NOMO-1 treated with dmso at 0.1 percent for 144 hours (cell line): ENCODE data around the gene MEI1.
"Not testable (repeated sequence)": the region's sequence is repeated elsewhere in the genome, so short reads cannot be mapped to it uniquely, and the experiment has no call there.

Experiments used
- DNase-seq: peaks from one replicate; lab custom pipeline; 2025; ENCODE audit not compliant: unreplicated experiment; lab: John Stamatoyannopoulos, UW

MEI1 gene

DNA sequence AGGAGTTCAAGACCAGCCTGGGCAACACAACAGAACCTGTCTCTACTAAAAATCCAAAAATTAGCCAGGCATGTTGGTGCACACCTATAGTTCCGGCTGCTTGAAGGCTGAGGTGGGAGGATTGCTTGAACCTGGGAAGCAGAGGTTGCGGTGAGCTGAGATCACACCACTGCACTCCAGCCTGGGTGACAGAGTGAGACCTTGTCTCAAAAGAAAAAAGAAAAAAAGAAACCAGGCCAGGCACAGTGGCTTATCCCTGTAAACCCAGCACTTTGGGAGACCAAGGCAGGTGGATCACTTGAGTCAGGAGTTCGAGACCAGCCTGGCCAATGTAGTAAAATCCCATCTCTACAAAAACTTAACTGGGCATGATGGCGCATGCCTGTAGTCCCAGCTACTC is 33.9 kb downstream of the MEI1 start:
- not testable (repeated sequence) for DNase-seq

DNA sequence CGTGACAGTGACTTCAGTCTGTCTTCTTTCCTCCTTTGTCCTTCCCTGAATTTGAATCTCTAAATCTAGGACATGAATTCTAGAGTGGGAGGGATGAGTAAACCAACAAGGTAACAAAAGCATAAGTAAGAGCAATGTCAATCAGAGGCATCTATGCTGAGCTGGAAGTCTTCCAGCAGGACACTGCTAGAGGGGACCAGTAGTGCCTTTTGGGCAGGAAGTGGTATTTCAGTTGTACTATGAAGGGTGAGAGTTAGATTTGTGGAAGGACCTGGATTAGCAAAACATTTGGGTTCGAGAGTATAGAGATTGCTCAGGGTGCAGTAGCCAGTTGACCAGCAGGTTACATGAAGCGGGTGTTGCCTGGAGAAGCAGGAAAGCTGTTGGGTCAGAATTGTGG is 40.3 kb downstream of the MEI1 start:
- DNase-seq, result no peak

DNA sequence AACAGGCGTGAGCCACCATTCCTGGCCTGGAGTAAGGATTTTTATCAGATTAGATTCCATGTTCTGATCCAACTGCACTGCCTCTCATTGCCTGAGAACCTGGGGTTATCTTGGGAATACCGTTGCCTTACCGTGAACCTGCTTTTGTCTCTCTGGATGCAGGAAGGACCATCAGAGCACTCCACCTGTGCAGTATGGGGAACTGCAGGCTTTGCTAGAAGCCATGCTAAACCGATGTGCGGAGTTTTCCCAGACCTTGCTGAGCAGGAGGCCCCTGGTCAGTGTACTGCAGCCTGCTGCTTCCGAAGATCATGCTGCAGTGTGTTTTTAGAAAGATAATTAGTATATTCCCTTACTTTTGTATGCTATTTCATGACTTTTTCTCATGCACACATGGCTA is 43.6 kb downstream of the MEI1 start:
- DNase-seq, result no peak

DNA sequence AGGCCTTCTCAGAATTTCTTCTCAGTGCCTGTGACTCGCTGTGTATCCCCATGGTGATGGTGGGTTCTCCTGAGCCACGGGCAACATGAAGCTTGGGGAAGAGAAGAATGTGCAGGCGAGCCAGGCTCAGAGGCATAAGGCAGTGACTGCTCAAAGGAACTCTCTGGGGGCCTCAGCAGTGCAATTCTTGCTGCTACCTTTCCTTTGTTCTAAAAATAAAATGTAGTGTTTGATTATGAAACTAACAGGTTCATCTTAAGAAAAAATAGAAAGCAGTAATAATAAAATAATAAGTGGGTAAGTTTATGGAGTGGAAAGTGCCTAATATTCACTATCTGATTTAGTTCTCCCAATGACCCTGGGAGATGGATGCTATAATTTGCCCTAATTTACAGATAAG is 46.7 kb downstream of the MEI1 start:
- no peak for DNase-seq

DNA sequence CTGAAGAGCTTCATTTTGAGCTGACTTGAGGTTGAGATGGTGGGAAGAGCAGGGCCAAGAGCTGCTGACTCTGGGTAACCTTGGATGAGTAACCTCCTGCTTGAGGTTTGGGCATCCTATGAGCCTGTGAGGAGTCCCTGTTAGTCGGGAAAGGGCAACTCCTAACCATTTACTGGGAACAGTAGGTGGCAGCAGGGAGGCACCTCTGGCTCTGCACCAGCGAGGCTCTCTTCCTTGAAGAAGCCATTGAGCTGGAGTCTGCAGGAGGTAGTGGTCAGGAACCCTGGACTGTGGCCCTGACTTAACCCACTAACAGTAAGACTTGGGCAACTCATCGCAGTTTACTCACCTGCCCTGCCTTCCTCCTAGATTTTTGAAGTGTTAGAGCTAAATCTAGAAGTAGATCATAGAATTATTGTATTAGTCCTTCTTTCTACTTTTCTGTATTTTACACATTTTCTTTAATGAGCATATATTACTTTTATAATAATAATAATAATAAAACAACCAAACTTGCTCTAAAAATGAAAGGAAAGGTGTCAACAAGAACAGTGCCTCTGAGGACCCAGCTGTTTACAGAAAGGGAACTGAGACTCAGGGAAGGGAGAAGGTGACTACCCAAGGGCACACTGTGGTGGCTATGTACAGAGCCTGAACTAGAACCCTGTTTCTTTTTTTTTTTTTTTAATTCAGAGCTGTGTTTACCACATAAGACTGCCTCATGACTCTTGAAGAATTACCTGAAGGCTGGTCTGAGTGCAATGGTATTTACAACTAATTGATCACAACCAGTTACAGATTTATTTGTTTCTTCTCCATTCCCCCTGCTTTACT is 47.5 kb downstream of the MEI1 start:
- peak; percentile 30 for DNase-seq

DNA sequence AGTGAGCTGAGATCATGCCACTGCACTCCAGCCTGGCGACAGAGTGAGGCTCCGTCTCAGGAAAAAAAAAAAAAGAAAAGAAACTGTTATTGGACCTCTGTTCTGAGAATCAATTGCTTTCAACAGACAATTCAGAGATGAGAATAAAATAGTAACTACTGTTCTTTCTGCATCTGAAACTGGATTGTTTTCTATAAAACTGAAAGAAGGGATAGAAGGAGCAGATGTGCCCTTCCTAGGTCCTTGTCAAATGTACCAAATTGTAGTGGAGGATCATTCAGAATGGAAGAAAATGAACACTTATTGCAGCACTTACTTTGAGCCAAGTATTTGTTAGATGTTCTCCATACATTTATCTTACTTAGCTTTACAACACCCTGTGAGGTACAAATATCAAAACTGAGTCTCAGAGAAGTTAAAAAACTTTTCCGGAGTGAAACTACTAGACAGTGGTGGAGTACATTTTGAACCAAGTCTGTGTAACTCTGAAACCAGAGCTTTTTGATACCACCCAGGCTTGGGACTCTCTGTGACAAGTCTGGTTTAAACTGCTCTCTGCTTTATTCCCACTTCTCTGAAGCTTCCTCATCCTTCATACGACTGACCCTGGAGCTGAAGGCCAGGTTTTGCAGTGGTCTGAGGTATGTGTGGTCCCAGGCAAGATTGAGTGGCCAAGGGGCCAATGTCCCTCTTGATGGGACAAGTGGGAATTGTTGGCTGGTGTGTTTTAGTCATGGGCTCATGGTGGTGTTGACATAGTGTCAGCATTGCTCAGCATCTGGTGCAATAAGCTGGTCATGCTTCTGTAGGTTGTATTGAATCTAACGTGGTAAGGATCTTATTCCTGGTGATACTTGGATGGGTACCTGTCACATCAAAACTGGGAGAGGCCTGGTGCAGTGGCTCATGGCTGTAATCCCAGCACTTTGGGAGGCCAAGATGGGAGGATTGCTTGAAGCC is 53.0 kb downstream of the MEI1 start:
- DNase-seq, result no peak

DNA sequence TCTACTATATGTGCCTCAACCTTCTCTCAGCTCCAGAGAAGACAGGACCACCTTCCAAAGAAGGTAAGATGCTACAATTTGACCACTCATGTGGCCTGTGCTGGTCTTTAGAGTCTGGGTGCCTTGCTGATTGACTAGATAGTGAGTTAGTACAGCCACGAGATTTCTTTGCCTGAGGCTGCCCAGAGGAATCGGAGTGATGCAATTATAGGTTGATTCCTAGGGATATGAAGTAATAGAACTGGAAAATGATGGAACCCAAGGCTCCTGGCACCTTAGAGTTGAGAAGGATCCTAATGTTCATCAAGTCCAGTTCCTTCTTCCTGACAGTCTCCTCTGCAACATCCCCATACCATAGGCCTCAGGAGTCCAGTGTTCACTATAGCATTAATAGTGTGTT is 54.7 kb downstream of the MEI1 start:
- no peak for DNase-seq

DNA sequence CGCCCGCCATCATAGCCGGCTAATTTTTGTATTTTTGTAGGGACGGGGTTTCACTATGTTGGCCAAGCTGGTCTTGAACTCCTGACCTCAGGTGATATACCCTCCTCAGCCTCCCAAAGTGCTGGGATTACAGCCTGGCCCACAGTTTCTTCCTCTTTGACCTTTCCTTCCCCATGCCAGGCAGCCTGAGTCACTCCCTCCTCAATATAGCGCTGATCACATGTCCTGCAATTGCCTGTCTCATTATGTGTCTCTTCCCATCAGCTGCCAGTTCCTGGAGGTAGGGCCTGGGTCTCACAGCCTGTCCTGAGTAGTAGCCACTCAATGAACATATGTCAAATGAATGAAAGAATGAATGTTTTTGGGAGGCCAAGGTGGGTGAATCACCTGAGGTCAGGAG is 58.2 kb downstream of the MEI1 start:
- DNase-seq, result no peak

DNA sequence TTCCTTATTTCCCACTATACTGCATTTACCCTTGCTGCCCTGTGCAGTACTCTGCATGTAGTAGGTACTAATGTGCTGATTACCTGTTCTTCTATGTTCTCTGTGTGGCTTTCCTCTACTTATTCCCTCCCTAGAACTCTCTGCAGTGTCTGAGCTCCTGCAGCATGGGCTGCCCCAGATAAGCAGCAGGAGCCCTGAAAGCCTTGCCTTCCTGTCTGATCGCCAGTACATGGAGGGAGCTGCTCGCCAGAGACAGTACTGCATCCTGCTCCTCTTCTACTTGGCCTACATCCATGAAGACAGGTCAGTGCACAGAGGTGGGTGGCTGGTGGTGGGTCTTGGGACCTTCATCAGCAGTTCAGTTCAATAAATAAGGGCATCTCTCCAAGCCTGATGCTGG is 58.9 kb downstream of the MEI1 start:
- no peak for DNase-seq

DNA sequence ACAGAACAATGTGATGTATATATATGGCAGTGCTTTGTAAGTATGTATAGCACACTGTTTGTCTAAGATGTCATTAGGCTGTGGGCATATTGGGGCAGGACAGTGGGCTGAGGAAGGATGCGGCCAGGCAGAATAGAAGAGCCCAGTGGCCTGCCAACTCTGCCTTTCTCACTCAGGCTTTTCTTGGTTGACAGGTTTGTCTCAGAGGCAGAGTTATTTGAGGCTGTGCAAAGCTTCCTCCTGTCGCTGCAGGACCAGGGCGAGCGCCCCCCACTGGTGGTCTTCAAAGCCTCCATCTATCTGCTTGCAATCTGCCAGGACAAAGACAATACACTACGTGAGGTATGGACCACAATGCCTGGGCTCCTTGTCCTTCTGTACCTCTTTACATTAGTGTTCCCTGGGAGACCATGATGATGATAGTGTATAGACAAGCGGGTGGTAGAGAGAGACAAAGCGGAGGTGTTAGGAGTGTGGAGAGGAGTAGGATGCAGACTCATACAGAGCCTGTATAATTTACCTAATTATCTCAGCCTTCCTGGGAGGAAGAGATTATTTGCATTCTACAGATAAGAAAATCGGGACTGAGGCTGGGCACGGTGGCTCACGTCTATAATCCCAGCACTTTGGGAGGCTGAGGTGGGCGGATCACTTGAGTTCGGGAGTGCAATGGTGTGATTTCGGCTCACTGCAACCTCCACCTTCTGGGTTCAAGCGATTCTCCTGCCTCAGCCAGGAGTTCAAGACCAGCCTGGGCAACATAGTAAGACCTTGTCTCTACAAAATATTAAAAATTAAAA is 63.9 kb downstream of the MEI1 start:
- no peak for DNase-seq

DNA sequence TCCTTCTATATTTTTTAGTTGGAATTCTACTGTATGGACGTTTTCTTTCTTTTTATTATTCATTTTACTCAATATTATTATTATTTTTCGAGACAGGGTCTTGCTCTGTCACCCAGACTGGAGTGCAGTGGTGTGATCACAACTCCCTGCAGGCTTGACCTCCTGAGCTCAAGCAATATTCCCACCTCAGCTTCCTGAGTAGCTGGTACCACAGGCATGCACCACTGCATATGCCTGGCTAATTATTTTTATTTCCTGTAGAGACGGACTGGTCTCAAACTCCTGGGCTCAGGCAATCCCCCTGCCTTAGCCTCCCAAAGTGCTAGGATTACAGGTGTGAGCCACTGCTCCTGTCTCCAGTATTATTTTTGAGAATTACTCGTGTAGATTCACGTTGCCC is 67.2 kb downstream of the MEI1 start:
- no peak for DNase-seq

DNA sequence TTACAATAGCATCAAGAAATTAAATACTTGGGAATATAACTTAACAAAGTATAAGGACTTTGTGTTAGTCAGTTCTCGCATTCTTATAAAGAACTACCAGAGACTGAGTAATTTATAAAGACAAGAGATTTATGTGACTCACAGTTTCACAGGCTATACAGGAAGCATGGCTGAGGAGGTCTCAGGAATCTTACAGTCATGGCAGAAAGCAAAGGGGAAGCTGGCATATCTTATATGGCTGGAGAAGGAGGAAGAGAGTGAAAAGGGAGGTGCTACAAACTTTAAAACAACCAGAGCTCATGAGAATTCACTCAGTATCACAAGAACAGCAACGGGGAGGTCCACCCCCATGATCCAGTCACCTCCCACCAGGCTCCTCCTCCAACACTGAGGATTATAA is 69.1 kb downstream of the MEI1 start:
- DNase-seq, result peak; percentile 37

DNA sequence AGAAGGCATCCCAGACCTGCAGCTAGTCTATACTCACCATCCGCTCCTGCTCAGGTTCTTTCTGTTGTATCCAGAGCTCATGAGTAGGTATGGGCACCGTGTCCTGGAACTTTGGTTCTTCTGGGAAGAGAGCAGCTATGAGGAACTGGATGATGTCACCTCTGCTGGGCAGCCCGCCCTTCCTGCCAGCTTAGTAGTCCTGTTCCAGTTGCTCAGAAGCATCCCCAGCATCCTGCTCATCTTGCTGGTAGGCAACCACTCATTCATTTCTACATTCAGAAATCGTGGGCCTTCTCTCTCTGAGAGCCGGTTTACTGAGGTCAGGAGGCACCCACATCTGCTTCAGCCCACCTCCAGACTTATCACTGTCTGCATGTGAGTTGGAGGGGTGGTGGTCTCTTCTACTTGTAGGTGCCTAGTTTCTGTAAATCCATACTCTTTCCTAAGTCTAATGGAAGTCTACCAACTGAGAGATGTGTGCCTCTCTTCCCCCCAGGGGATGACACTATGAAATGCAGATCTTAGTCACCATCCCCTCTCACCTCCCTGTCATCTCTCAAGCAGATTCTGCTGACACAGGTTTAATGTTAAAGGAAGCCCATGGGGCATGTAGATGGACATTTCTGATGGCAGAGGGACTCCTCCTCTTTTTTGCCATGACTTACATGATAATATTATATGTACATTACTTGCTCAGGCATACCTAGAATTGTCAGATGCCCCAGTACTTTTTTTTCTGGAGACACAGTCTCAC is 71.6 kb downstream of the MEI1 start:
- DNase-seq, result no peak

DNA sequence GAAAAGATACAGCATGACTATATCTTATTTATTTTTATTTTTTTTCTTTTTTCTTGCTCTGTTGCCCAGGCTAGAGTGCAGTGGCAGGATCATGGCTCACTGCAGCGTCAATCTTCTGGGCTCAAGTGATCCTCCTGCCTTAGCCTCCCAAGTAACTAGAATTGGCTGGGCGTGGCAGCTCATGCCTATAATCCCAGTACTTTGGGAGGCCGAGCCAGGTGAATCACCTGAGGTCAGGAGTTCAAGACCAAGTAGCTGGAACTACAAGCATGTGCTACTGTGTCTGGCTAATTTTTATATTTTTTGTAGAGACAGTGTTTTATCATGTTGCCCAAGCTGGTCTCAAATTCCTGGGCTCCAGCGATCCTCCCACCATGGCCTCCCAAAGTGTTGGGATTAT is 72.9 kb downstream of the MEI1 start:
- no peak for DNase-seq

DNA sequence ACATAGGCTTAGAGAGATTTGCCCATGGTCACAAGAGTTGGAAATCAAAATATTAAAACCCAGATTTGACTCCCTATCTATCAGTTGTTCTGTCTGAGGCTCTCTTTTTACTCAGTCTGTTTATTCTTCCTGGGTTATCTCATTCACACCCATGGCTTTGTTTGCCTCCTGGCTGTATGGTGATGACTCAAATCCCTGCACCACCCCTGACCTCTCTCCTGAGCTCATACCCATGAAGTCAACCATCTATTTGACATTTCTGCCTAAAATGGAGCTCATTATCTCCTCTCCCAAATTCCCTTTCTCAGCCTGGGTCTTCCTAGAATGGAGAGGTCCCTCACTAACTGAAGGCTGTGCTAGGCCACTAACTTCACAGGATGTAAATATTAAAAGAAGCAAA is 73.3 kb downstream of the MEI1 start:
- no peak for DNase-seq

DNA sequence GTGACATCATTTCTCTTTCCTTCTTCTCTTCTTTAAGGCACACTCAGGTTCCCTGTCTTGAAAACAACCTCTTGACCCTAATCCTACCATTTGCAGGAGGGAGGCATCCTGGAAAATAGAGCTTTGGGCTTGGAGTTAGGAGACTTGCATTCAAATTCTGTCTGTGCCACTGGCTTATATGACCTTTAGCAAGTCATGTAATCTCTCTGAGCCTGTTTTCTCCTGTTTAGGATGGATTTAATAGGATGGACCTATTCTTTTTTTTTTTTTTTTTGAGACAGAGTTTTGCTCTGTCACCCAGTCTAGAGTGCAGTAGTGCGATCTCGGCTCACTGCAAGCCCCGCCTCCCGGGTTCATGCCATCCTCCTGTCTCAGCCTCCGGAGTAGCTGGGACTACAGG is 76.0 kb downstream of the MEI1 start:
- no peak for DNase-seq

DNA sequence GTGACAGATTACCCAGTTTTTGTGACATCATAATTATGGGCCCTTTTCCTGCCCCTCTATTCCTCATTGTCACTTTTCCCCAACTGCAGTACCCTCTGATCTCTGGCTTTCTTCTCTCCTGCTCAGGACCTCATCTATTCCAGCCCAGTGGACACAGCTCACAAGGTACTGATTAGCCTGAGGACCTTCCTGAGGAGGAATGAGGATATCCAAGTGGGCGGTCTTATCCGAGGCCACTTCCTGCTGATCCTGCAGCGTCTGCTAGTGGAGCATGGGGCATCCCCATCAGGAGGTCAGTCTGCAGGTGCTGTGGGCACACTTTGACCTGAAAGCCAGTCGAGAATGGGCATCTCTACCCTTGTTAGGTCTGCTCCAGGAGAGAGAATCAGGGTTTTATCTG is 76.7 kb downstream of the MEI1 start:
- DNase-seq, result no peak

DNA sequence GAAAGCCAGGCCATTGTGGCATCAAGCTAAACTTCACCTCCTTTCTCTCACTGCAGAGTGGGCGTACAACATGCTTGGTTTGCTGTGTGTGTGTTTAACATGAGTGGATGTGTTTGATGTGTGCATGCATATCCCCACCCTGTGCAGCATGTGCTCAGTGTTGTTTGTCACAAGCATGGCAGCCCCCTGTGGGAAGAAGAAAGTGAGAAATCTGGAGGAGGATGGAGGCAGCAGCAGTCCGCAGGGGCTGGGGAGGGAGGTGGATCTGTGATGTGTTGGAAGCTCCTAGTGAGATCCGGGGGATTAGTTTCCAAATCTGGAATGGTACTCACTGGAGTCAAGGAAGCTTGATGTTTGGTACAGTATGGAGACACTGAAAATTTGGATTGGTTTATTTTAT is 77.1 kb downstream of the MEI1 start:
- DNase-seq, result no peak

DNA sequence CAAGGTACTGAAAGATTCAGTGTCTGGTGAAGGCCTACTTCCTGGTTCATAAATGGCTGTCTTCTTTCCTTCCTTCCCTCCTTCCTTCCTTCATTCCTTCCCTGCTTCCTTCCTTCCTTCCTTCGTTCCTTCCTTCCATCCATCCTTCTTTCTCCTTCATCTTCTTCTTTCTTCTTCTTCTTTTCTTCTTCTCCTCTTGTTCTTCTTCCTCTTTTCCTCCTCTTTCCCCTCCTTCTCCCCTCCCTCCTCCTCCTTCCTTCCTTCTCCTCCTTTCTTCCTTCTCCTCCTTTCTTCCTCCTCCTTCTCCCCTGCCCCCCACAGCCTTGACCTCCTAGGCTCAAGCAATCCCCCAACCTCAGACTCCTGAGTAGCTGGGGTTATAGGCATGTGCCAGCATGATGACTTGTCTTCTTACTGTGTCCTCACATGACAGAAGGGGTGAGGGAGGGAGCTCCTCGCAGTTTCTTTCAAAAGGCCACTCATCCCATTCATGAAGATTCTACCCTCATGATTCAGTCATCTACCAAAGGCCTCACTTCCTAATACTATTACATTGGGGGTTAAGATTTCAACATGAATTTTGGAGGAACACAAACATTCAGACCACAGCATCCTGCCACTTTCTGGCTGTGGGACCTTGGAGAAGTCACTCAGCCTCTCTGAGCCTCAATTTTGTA is 78.6 kb downstream of the MEI1 start:
- peak; percentile 8 for DNase-seq

DNA sequence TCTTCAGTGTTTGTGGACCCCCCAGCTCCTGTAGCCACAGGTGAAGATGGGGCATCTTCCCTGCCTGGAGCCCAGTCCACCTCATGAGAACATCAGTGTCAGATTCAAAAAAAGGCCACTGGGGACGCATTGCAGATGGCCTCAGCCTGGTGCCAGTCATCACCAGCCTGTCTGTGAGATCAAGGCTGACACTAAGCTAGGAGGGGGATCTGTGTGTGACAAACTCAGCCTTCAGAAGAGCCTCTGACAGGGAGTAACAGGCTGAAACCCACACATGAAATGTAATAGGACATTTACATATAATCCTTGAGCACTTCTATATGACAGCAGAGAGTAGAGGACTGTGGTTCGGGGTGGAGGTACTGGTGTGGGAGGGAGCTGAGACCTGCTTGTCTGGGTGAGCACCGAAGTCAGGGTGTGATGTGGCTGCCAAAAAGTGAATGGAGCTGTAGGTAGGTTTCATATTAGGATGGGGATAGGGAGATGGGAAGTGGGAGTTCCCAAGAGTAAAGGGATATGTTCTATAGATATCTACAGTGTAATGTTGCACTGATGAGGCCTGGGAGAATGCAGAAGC is 80.7 kb downstream of the MEI1 start:
- no peak for DNase-seq
